Liver (tissue), 9 donors: Measurements from ENCODE around the gene AUNIP. TPM values are rescaled to one million over a fixed set of nuclear protein-coding genes. Genes with fewer than 3 reads are reported as not detected.

Experiments
- DNase-seq: peaks from one replicate; pipeline ENCODE4 v3.0.0-alpha.2; 2017; ENCODE audit warnings: low spot score
- H3K27ac ChIP-seq, 2 donors: one replicate each; pipeline ENCODE4 v1.7.0; 2013; ENCODE audit warnings: inconsistent platforms in 2 of 2, low read length in 2 of 2, control low read depth in 1 of 2, low read depth in 1 of 2, mild to moderate bottlenecking in 1 of 2
- H3K27me3 ChIP-seq, 4 donors: one replicate each; pipeline versions ENCODE4 v1.6.1 to v1.7.0; 2013; ENCODE audit warnings: low read length in 3 of 4, inconsistent platforms in 1 of 4, mild to moderate bottlenecking in 1 of 4, moderate library complexity in 1 of 4; ENCODE audit not compliant: control insufficient read depth in 4 of 4, insufficient read depth in 4 of 4
- H3K36me3 ChIP-seq, 4 donors: one replicate each; pipeline versions ENCODE4 v1.6.1 to v1.7.0; 2013; ENCODE audit warnings: low read length in 3 of 4, mild to moderate bottlenecking in 3 of 4, low read depth in 1 of 4, moderate library complexity in 1 of 4; ENCODE audit not compliant: control insufficient read depth in 4 of 4, insufficient read depth in 3 of 4
- H3K4me1 ChIP-seq, 4 donors: one replicate each; pipeline versions ENCODE4 v1.6.1 to v1.7.0; 2013; ENCODE audit warnings: low read length in 3 of 4, mild to moderate bottlenecking in 3 of 4, moderate library complexity in 1 of 4; ENCODE audit not compliant: control insufficient read depth in 4 of 4, insufficient read depth in 4 of 4
- H3K4me3 ChIP-seq, 3 donors: one replicate each; pipeline versions ENCODE4 v1.6.1 to v1.7.0; 2013; ENCODE audit warnings: low read length in 3 of 3, control low read depth in 1 of 3, low read depth in 1 of 3, mild to moderate bottlenecking in 1 of 3
- H3K9ac ChIP-seq, 2 donors: one replicate each; pipeline ENCODE4 v1.7.0; 2013; ENCODE audit warnings: low read length in 2 of 2, mild to moderate bottlenecking in 2 of 2, moderate library complexity in 2 of 2, control low read depth in 1 of 2, low read depth in 1 of 2
- H3K9me3 ChIP-seq, 4 donors: one replicate each; pipeline versions ENCODE4 v1.6.1 to v1.7.0; 2013; ENCODE audit warnings: low read length in 3 of 4; ENCODE audit not compliant: control insufficient read depth in 4 of 4
- EGR1 ChIP-seq, 2 donors: IDR thresholded peaks; 2 replicates each; pipeline ENCODE4 v1.6.1; 2016 to 2018; ENCODE audit warnings: antibody characterized with exemption in 2 of 2, low read depth in 2 of 2
- FOXA1 ChIP-seq: IDR thresholded peaks from 2 replicates; pipeline ENCODE4 v1.6.1; 2016; ENCODE audit warnings: antibody characterized with exemption
- FOXA2 ChIP-seq: IDR thresholded peaks from 2 replicates; pipeline ENCODE4 v1.6.1; 2016; ENCODE audit warnings: antibody characterized with exemption
- HNF4A ChIP-seq, 2 donors: conservative IDR thresholded peaks; 2 replicates each; pipeline ENCODE4 v1.6.1; 2016; ENCODE audit warnings: antibody characterized with exemption in 2 of 2, mild to moderate bottlenecking in 2 of 2
- HNF4G ChIP-seq: IDR thresholded peaks from 2 replicates; pipeline ENCODE4 v1.6.1; 2016; ENCODE audit warnings: antibody characterized with exemption
- JUND ChIP-seq, 2 donors: IDR thresholded peaks; 2 replicates each; pipeline ENCODE4 v1.6.1; 2016; ENCODE audit warnings: antibody characterized with exemption in 2 of 2
- NR2F2 ChIP-seq: IDR thresholded peaks from 2 replicates; pipeline ENCODE4 v1.6.1; 2016; ENCODE audit warnings: antibody characterized with exemption
- RAD21 ChIP-seq, 2 donors: IDR thresholded peaks; 2 replicates each; pipeline ENCODE4 v1.6.1; 2016; ENCODE audit warnings: antibody characterized with exemption in 2 of 2, mild to moderate bottlenecking in 2 of 2
- RXRA ChIP-seq, 2 donors: IDR thresholded peaks; 2 replicates each; pipeline ENCODE4 v1.6.1; 2017 to 2018; ENCODE audit warnings: antibody characterized with exemption in 2 of 2, mild to moderate bottlenecking in 1 of 2
- SP1 ChIP-seq: IDR thresholded peaks from 2 replicates; pipeline ENCODE4 v1.6.1; 2018; ENCODE audit warnings: antibody characterized with exemption, mild to moderate bottlenecking
- TAF1 ChIP-seq: conservative IDR thresholded peaks from 2 replicates; pipeline ENCODE4 v1.6.1; 2016; ENCODE audit warnings: antibody characterized with exemption, mild to moderate bottlenecking
- YY1 ChIP-seq: IDR thresholded peaks from 2 replicates; pipeline ENCODE4 v1.6.1; 2016; ENCODE audit warnings: antibody characterized with exemption, mild to moderate bottlenecking
- WGBS: extraction: QIAGEN DNeasy Blood & Tissue Kit; methylation state at CpG from one replicate; pipeline ENCODE4 v1.1.7; 2013; 5-methylcytosine and 5-hydroxymethylcytosine counted together
- polyA plus RNA-seq, 2 donors: library from polyadenylated mRNA; stranded (reverse) in 1 of 2; unstranded in 1 of 2; fragments of 200-250 nt in 1 of 2; fragments of >200 nt in 1 of 2; fragmentation: Nextera tagmentation in 1 of 2; extraction: Ambion mirVana in 1 of 2; gene quantifications; one replicate each; pipeline versions ENCODE4 v1.2.1 to v1.2.3, GENCODE V29; 2013 to 2015
- total RNA-seq, 2 donors: library from RNA; depleted of rRNA; stranded (reverse); fragments of >200 nt; gene quantifications; one replicate each; pipeline ENCODE4 v1.2.3, GENCODE V29; 2014
- TF ChIP-seq, protein P1 (sequence below): IDR thresholded peaks from 2 replicates; pipeline ENCODE4 v1.6.1; 2016; ENCODE audit warnings: antibody characterized with exemption
- TF ChIP-seq, protein P2 (sequence below): IDR thresholded peaks from 2 replicates; pipeline ENCODE4 v1.6.1; 2016; ENCODE audit warnings: antibody characterized with exemption, mild to moderate bottlenecking
- TF ChIP-seq, protein P3 (sequence below): IDR thresholded peaks from 2 replicates; pipeline ENCODE4 v1.6.1; 2016; ENCODE audit warnings: antibody characterized with exemption
- TF ChIP-seq, protein P4 (sequence below): IDR thresholded peaks from 2 replicates; pipeline ENCODE4 v1.6.1; 2016; ENCODE audit warnings: antibody characterized with exemption
- donor health status: healthy.
- donor health status: healthy.
- donor health status: healthy.
- donor health status: healthy.
- donor health status: healthy.

The AUNIP gene
- total and polyA plus RNA-seq, 4 donors, result 0.18 to 9.0 (median 0.56) TPM; not detected in 1

DNA sequence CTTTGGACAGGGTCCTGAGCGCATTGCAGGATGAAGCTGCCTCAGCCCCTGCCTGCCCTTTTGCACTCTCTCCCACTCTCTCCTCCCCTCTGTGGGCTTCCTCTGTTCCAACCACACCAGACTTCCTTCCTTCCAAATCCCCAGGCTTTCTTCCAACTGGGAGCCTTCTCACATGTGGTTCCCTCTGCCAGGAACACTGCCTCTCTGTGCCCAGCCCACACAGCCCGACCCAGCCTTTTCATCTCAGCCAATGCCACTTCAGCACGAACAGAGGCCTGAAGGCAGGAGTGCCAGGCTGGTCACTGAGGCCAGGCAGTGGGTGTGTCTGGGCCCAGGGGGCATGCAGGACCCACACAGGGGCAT lies 53.4 kb downstream of the AUNIP start:
- Histone ChIP-seq H3K4me3 (no peak overlapping the region), H3K4me1 (peaks cover 0 to 9% (median 4%) of the 10 kb centered on the region in 4 donors), H3K36me3 (peaks cover 0 to 16% (median 4%) of the 10 kb centered on the region in 4 donors), H3K9ac (no peak overlapping the region), H3K9me3 (no peaks in the 10 kb centered on the region), H3K27ac (no peak overlapping the region), H3K27me3 (no peaks in the 10 kb centered on the region)
- TF ChIP-seq HNF4A (conservative IDR thresholded peaks at IDR 0.05) (no peak), NR2F2 (peak; percentile 66), SP1 (peak; percentile 14), TAF1 (no peak)
- TF ChIP-seq, protein P1, sequence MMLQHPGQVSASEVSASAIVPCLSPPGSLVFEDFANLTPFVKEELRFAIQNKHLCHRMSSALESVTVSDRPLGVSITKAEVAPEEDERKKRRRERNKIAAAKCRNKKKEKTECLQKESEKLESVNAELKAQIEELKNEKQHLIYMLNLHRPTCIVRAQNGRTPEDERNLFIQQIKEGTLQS, result no peak
- WGBS, result 63% methylated on average over 3 of the region's 3 CpGs
- DNase-seq, result no peak

DNA sequence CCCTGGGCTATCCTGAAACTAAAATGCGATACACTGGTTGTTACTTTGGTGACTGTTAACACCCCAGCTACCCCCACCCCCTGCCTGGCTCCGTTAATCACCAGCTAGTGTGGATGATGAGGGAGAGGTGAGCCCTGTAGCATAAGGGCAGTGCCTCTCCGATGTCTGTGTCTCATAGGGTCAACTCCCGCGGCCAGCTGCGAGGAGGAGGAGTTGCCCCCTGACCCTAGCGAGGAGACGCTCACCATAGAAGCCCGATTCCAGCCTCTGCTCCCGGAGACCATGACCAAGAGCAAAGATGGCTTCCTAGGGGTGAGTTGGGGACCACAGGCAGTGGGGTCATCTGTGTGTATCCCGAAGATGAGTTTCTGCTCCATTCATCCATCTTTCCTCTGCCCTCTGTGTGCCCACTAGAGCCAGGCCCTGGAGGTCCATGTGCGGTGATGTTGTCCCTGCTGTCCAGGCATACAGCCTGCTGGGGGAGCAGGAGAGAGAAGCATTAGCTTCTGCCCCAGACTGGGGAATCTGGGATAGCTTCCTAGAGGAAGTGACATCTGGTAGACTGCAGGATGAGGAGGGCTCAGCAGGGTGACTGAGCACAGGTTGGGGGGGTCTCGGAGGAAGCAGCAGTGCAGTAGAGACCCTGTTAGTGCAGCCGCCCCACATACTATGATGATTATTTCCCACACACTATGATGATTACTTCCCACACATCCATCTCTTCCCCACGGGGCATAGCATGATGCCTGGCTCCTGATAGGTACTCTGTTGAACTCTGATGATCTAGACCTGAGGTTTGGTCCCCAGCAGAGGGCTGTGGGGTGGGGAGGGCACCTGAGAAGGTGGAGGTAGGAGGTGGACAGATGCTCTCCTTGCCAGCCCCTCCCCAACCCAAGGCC lies 54.0 kb downstream of the AUNIP start:
- TF ChIP-seq, protein P2, sequence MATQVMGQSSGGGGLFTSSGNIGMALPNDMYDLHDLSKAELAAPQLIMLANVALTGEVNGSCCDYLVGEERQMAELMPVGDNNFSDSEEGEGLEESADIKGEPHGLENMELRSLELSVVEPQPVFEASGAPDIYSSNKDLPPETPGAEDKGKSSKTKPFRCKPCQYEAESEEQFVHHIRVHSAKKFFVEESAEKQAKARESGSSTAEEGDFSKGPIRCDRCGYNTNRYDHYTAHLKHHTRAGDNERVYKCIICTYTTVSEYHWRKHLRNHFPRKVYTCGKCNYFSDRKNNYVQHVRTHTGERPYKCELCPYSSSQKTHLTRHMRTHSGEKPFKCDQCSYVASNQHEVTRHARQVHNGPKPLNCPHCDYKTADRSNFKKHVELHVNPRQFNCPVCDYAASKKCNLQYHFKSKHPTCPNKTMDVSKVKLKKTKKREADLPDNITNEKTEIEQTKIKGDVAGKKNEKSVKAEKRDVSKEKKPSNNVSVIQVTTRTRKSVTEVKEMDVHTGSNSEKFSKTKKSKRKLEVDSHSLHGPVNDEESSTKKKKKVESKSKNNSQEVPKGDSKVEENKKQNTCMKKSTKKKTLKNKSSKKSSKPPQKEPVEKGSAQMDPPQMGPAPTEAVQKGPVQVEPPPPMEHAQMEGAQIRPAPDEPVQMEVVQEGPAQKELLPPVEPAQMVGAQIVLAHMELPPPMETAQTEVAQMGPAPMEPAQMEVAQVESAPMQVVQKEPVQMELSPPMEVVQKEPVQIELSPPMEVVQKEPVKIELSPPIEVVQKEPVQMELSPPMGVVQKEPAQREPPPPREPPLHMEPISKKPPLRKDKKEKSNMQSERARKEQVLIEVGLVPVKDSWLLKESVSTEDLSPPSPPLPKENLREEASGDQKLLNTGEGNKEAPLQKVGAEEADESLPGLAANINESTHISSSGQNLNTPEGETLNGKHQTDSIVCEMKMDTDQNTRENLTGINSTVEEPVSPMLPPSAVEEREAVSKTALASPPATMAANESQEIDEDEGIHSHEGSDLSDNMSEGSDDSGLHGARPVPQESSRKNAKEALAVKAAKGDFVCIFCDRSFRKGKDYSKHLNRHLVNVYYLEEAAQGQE, result no peak
- TF ChIP-seq FOXA2, result no peak
- no peak for TF ChIP-seq YY1
- no peak for TF ChIP-seq RAD21 (IDR thresholded peaks at IDR 0.05)
- no peak for TF ChIP-seq HNF4A (conservative IDR thresholded peaks at IDR 0.05)
- no peak for TF ChIP-seq FOXA1
- TF ChIP-seq, protein P3, sequence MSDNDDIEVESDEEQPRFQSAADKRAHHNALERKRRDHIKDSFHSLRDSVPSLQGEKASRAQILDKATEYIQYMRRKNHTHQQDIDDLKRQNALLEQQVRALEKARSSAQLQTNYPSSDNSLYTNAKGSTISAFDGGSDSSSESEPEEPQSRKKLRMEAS, result no peak
- TF ChIP-seq RXRA (IDR thresholded peaks at IDR 0.05), result no peak
- TF ChIP-seq EGR1 (IDR thresholded peaks at IDR 0.05; ENCODE audit: low read depth in 2 of 2), result no peak
- TF ChIP-seq TAF1, result no peak
- TF ChIP-seq, protein P4, sequence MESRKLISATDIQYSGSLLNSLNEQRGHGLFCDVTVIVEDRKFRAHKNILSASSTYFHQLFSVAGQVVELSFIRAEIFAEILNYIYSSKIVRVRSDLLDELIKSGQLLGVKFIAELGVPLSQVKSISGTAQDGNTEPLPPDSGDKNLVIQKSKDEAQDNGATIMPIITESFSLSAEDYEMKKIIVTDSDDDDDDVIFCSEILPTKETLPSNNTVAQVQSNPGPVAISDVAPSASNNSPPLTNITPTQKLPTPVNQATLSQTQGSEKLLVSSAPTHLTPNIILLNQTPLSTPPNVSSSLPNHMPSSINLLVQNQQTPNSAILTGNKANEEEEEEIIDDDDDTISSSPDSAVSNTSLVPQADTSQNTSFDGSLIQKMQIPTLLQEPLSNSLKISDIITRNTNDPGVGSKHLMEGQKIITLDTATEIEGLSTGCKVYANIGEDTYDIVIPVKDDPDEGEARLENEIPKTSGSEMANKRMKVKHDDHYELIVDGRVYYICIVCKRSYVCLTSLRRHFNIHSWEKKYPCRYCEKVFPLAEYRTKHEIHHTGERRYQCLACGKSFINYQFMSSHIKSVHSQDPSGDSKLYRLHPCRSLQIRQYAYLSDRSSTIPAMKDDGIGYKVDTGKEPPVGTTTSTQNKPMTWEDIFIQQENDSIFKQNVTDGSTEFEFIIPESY, result no peak
- TF ChIP-seq HNF4G, result no peak
- no peak for TF ChIP-seq NR2F2
- no peak for TF ChIP-seq JUND (IDR thresholded peaks at IDR 0.05)
- DNase-seq, result no peak
- peaks cover 0 to 13% (median 8%) of the 10 kb centered on the region in 4 donors for H3K4me1 ChIP-seq
- H3K36me3 ChIP-seq, result peaks cover 0 to 16% (median 4%) of the 10 kb centered on the region in 4 donors
- H3K4me3 ChIP-seq, result no peak overlapping the region
- no peaks in the 10 kb centered on the region for H3K27me3 ChIP-seq
- H3K27ac ChIP-seq, result no peak overlapping the region
- H3K9me3 ChIP-seq, result no peaks in the 10 kb centered on the region
- WGBS, result 89% methylated on average over 15 of the region's 15 CpGs
- H3K9ac ChIP-seq, result no peak overlapping the region
